Astrocyte (in vitro differentiated cells and primary cell): ENCODE measurements around the gene FBLN2. TPM values are rescaled to one million over a fixed set of nuclear protein-coding genes. Genes with fewer than 3 reads are reported as not detected.

Experiments used
- DNase-seq: peaks from one replicate; pipeline ENCODE4 v3.0.0-alpha.2; 2010; ENCODE audit warnings: low read depth
- FAIRE-seq: peaks from 2 replicates; lab custom pipeline; 2011; peaks lifted over from hg19 to GRCh38; lab: Jason Lieb, UNC
- H2AFZ ChIP-seq: 2 replicates; pipeline ENCODE4 v1.6.0; 2012; ENCODE audit warnings: low read depth, low read length, inconsistent platforms
- H3K27ac ChIP-seq: 2 replicates; pipeline ENCODE4 v1.5.1; 2011; ENCODE audit warnings: low read depth, low read length, inconsistent platforms
- H3K27me3 ChIP-seq: 2 replicates; pipeline ENCODE4 v1.6.0; 2011; ENCODE audit warnings: low read length, inconsistent platforms; ENCODE audit not compliant: insufficient read depth
- H3K36me3 ChIP-seq: 2 replicates; pipeline ENCODE4 v1.5.1; 2011; ENCODE audit warnings: low read length, inconsistent platforms; ENCODE audit not compliant: insufficient read depth
- H3K4me1 ChIP-seq: 2 replicates; pipeline ENCODE4 v1.5.1; 2011; ENCODE audit warnings: low read length, inconsistent platforms; ENCODE audit not compliant: insufficient read depth
- H3K4me2 ChIP-seq: 2 replicates; pipeline ENCODE4 v1.6.0; 2012; ENCODE audit warnings: low read length, inconsistent platforms
- H3K4me3 ChIP-seq: 2 replicates; pipeline ENCODE4 v1.5.1; 2011; ENCODE audit warnings: low read depth, mild to moderate bottlenecking, low read length, inconsistent platforms; ENCODE audit not compliant: insufficient read depth
- H3K79me2 ChIP-seq: 2 replicates; pipeline ENCODE4 v1.6.0; 2012; ENCODE audit warnings: mild to moderate bottlenecking, low read length, inconsistent platforms; ENCODE audit not compliant: insufficient read depth
- H3K9ac ChIP-seq: 2 replicates; pipeline ENCODE4 v1.6.0; 2012; ENCODE audit warnings: mild to moderate bottlenecking, low read length, inconsistent platforms
- H3K9me3 ChIP-seq: 2 replicates; pipeline ENCODE4 v1.5.1; 2012; ENCODE audit warnings: low read depth, mild to moderate bottlenecking, low read length, inconsistent platforms; ENCODE audit not compliant: insufficient read depth
- H4K20me1 ChIP-seq: 2 replicates; pipeline ENCODE4 v1.6.0; 2012; ENCODE audit warnings: low read length, inconsistent platforms; ENCODE audit not compliant: insufficient read depth
- H3K27ac Mint-ChIP-seq: one replicate; pipeline ENCODE4 v1.8.0; 2021; ENCODE audit warnings: mild to moderate bottlenecking, mixed read lengths; ENCODE audit not compliant: unreplicated experiment
- H3K27me3 Mint-ChIP-seq: one replicate; pipeline ENCODE4 v1.8.0; 2021; ENCODE audit warnings: low read depth, mixed read lengths; ENCODE audit not compliant: unreplicated experiment
- H3K36me3 Mint-ChIP-seq: one replicate; pipeline ENCODE4 v1.8.0; 2021; ENCODE audit warnings: low read depth, mixed read lengths; ENCODE audit not compliant: unreplicated experiment
- H3K4me1 Mint-ChIP-seq: one replicate; pipeline ENCODE4 v1.8.0; 2021; ENCODE audit warnings: low read depth, mixed read lengths; ENCODE audit not compliant: unreplicated experiment
- H3K4me3 Mint-ChIP-seq: one replicate; pipeline ENCODE4 v1.8.0; 2021; ENCODE audit warnings: mild to moderate bottlenecking, moderate library complexity, mixed read lengths; ENCODE audit not compliant: unreplicated experiment
- H3K9me3 Mint-ChIP-seq: one replicate; pipeline ENCODE4 v1.8.0; 2021; ENCODE audit warnings: mild to moderate bottlenecking, mixed read lengths; ENCODE audit not compliant: unreplicated experiment
- CTCF ChIP-seq: IDR thresholded peaks from 2 replicates; pipeline ENCODE4 v1.5.1; 2011; ENCODE audit warnings: low read depth, mild to moderate bottlenecking, inconsistent platforms, low read length, moderate library complexity; ENCODE audit not compliant: insufficient read depth
- EZH2 ChIP-seq: IDR thresholded peaks from 2 replicates; pipeline ENCODE4 v1.6.1; 2012; ENCODE audit warnings: mild to moderate bottlenecking, low read length, inconsistent platforms; ENCODE audit not compliant: insufficient read depth
- total RNA-seq: library from RNA; stranded (reverse); gene quantifications from 2 replicates; pipeline ENCODE4 v1.2.1, GENCODE V29; 2021

Gene FBLN2
- total RNA-seq, 1 donor from 2014 or later: 36.6 TPM

- no peak overlapping the region for H2AFZ ChIP-seq
- peaks cover 11% of the 10 kb centered on the region for H3K4me1 ChIP-seq
- TF ChIP-seq EZH2 (no peak), CTCF (no peak)
- H3K36me3 ChIP-seq: no peaks in the 10 kb centered on the region
- no peak overlapping the region for H3K27ac ChIP-seq
- no peaks in the 10 kb centered on the region for H3K79me2 ChIP-seq
- no peaks in the 10 kb centered on the region for H4K20me1 ChIP-seq
- peaks cover 7% of the 10 kb centered on the region for H3K27me3 ChIP-seq
- H3K36me3 Mint-ChIP-seq: no peaks in the 10 kb centered on the region
- FAIRE-seq (no peak), DNase-seq (no peak)
- no peaks in the 10 kb centered on the region for H3K9me3 Mint-ChIP-seq
- H3K4me3 Mint-ChIP-seq: peak overlapping the region; percentile 22
- peaks cover 6% of the 10 kb centered on the region for H3K4me1 Mint-ChIP-seq
- H3K4me2 ChIP-seq: no peak overlapping the region
- peaks cover 38% of the 10 kb centered on the region for H3K27me3 Mint-ChIP-seq
- no peaks in the 10 kb centered on the region for H3K9me3 ChIP-seq
- no peak overlapping the region for H3K4me3 ChIP-seq
- H3K27ac Mint-ChIP-seq: no peak overlapping the region
- H3K9ac ChIP-seq: no peak overlapping the region
Measured at GRCh38 chr3:13529196-13530112, 19.5 kb upstream of the FBLN2 start.

- Histone ChIP-seq H3K4me3 (no peak overlapping the region), H3K27me3 (peaks cover 7% of the 10 kb centered on the region), H3K79me2 (no peaks in the 10 kb centered on the region), H3K9ac (no peak overlapping the region), H3K27ac (no peak overlapping the region), H3K4me2 (no peak overlapping the region), H3K4me1 (peaks cover 11% of the 10 kb centered on the region), H3K9me3 (no peaks in the 10 kb centered on the region), H3K36me3 (no peaks in the 10 kb centered on the region), H2AFZ (no peak overlapping the region), H4K20me1 (no peaks in the 10 kb centered on the region)
- H3K36me3 Mint-ChIP-seq: no peaks in the 10 kb centered on the region
- TF ChIP-seq EZH2: no peak
- TF ChIP-seq CTCF: no peak
- no peak for DNase-seq
- no peaks in the 10 kb centered on the region for H3K9me3 Mint-ChIP-seq
- no peak for FAIRE-seq
- no peak overlapping the region for H3K27ac Mint-ChIP-seq
- H3K4me1 Mint-ChIP-seq: peaks cover 6% of the 10 kb centered on the region
- peaks cover 38% of the 10 kb centered on the region for H3K27me3 Mint-ChIP-seq
- H3K4me3 Mint-ChIP-seq: no peak overlapping the region
Measured at GRCh38 chr3:13530241-13531009, 18.5 kb upstream of the FBLN2 start.
